Activated T-helper 17 cell treated with anti-CD3 and anti-CD28 coated beads, Interleukin-2, amount 50 U/mL, for 72 hours (primary cell): ENCODE measurements around the gene ZNF521. TPM values are rescaled to one million over a fixed set of nuclear protein-coding genes. Genes with fewer than 3 reads are reported as not detected.

Experiments used
- ATAC-seq: fragments of 150-1000 bp; cut with Tn5 transposase; replicated peaks from 2 replicates; pipeline ENCODE4 v1.10.0; 2021; ENCODE audit warnings: mild to moderate bottlenecking, moderate library complexity
- H3K27ac Mint-ChIP-seq: one replicate; pipeline ENCODE4 v1.8.0; 2022; ENCODE audit warnings: mixed read lengths
- H3K27me3 Mint-ChIP-seq: one replicate; pipeline ENCODE4 v1.8.0; 2022; ENCODE audit warnings: mixed read lengths
- H3K36me3 Mint-ChIP-seq: one replicate; pipeline ENCODE4 v1.8.0; 2022; ENCODE audit warnings: low read depth, mild to moderate bottlenecking, mixed read lengths
- H3K4me1 Mint-ChIP-seq: one replicate; pipeline ENCODE4 v1.8.0; 2022; ENCODE audit warnings: mixed read lengths
- H3K4me3 Mint-ChIP-seq: one replicate; pipeline ENCODE4 v1.8.0; 2022; ENCODE audit warnings: mild to moderate bottlenecking, mixed read lengths
- H3K9me3 Mint-ChIP-seq: one replicate; pipeline ENCODE4 v1.8.0; 2022; ENCODE audit warnings: mixed read lengths
- total RNA-seq, 2 donors: library from RNA; stranded (reverse); gene quantifications; one replicate each; pipeline ENCODE4 v1.2.3, GENCODE V29; 2022

Gene ZNF521
- total RNA-seq, 2 donors from 2014 or later = not detected

DNA sequence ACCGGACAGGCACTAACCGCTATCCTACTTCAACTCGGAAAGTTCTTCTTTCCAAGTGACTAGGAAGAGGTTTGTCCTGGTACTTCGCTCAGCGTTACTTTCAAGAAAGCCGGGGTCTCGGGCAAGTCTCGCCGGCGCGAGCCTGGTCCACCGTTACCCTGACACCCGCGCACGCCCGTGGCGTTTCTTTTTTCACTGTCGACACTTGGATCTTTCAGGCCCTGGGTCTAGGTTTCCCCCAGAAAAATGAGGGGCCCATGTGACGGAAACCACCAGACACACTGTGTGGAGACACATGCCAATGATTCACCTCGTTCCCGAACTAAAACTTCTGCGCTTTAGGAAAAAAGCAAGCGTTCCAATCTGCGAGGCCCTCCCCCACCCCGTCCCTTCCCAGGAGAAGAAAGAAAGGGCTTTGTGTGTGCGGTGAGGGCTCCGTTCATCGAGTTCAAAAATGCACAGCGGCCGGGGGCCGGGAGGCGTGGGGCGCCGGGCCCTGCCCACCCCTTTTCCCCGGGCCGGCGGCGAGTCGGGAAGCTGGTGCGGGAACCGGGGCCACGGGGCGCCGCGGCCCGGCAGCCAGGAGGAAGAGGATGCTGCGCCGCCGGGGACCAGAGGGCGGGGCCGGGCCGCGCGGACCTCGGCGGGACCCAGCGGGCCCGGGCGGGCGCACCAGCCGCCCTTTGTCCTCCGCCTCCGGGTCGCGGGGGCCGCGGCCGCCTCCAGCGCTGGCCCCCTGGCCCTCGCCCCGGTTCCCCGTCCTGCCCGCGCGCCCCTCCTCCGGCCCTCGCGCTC lies 2.6 kb downstream of the ZNF521 start:
- peaks cover 11% of the 10 kb centered on the region for H3K36me3 Mint-ChIP-seq
- peak overlapping the region; percentile 62 for H3K4me3 Mint-ChIP-seq
- H3K9me3 Mint-ChIP-seq = no peaks in the 10 kb centered on the region
- H3K4me1 Mint-ChIP-seq = no peaks in the 10 kb centered on the region
- ATAC-seq = no peak
- no peak overlapping the region for H3K27ac Mint-ChIP-seq
- peaks cover 55% of the 10 kb centered on the region for H3K27me3 Mint-ChIP-seq

- no peaks in the 10 kb centered on the region for H3K9me3 Mint-ChIP-seq
- no peak overlapping the region for H3K27ac Mint-ChIP-seq
- no peak for ATAC-seq
- H3K27me3 Mint-ChIP-seq = peaks cover 48% of the 10 kb centered on the region
- no peak overlapping the region for H3K4me3 Mint-ChIP-seq
- peaks cover 11% of the 10 kb centered on the region for H3K36me3 Mint-ChIP-seq
- no peaks in the 10 kb centered on the region for H3K4me1 Mint-ChIP-seq
Observed at GRCh38 chr18:25348386-25349130, 3.4 kb downstream of the ZNF521 start.

GRCh38 chr18:25346561-25346960 lies 5.4 kb downstream of the ZNF521 start:
- H3K9me3 Mint-ChIP-seq = no peaks in the 10 kb centered on the region

GRCh38 chr18:25345081-25345866 lies 6.7 kb downstream of the ZNF521 start:
- peaks cover 44% of the 10 kb centered on the region for H3K27me3 Mint-ChIP-seq

More at GRCh38 chr18:25346561-25346960, 5.4 kb downstream of the ZNF521 start:
- no peak overlapping the region for H3K4me3 Mint-ChIP-seq
- peaks cover 11% of the 10 kb centered on the region for H3K36me3 Mint-ChIP-seq
- ATAC-seq = no peak
- H3K27me3 Mint-ChIP-seq = peaks cover 50% of the 10 kb centered on the region
- no peak overlapping the region for H3K27ac Mint-ChIP-seq
- no peaks in the 10 kb centered on the region for H3K4me1 Mint-ChIP-seq

DNA sequence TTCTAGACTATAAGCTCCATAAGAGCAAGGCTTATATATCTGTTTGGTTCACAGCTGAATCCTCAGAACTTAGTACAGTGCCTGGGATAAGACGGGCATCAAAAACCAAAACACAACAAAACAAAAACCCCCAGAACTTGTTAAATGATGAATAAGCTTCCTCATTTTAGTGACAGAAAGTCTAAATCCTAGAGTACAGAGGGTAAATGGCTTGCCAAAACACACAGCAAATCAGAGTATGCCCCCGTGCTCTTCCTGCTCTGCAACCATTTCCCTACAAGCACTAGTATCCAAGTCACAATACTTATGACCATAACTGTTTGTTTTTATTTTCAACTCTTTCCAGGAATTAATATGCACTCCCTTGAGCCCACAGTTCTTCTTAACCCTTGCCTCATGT lies 10.1 kb downstream of the ZNF521 start:
- Mint-ChIP-seq H3K9me3 (no peaks in the 10 kb centered on the region), H3K27ac (no peak overlapping the region), H3K4me1 (no peaks in the 10 kb centered on the region), H3K27me3 (peaks cover 26% of the 10 kb centered on the region), H3K4me3 (no peak overlapping the region), H3K36me3 (no peaks in the 10 kb centered on the region)
- no peak for ATAC-seq

More at GRCh38 chr18:25345081-25345866, 6.7 kb downstream of the ZNF521 start:
- ATAC-seq = no peak
- H3K4me1 Mint-ChIP-seq = no peaks in the 10 kb centered on the region
- no peak overlapping the region for H3K27ac Mint-ChIP-seq
- no peak overlapping the region for H3K4me3 Mint-ChIP-seq
- H3K36me3 Mint-ChIP-seq = peaks cover under 1% of the 10 kb centered on the region
- H3K9me3 Mint-ChIP-seq = no peaks in the 10 kb centered on the region

GRCh38 chr18:25340762-25341161 lies 11.2 kb downstream of the ZNF521 start:
- no peaks in the 10 kb centered on the region for H3K36me3 Mint-ChIP-seq
- H3K4me1 Mint-ChIP-seq = no peaks in the 10 kb centered on the region
- ATAC-seq = no peak
- no peaks in the 10 kb centered on the region for H3K9me3 Mint-ChIP-seq
- no peak overlapping the region for H3K4me3 Mint-ChIP-seq
- H3K27ac Mint-ChIP-seq = no peak overlapping the region
- H3K27me3 Mint-ChIP-seq = peaks cover 25% of the 10 kb centered on the region

DNA sequence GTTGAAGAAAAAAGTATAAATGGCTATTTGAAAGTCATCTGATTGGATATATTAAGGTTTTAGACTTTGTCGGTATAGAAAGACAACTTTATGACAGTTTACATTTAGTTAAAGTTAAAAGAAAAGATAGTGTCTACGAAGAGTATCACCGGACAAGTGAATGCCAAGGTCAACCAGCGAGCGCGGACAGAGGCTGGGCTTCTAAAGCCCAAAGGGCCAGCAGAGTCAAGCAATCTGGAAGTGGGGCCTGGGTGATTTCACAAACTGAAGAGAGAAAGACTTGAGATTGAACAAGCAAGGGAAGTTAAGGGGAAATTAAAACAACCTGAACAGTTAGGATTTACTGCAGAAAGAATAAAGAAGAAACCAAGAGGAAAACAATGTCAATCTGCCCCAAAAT lies 16.3 kb downstream of the ZNF521 start:
- Mint-ChIP-seq H3K4me3 (no peak overlapping the region), H3K27me3 (peaks cover 8% of the 10 kb centered on the region), H3K27ac (no peak overlapping the region), H3K4me1 (no peaks in the 10 kb centered on the region), H3K36me3 (no peaks in the 10 kb centered on the region), H3K9me3 (no peaks in the 10 kb centered on the region)
- ATAC-seq = no peak

- Mint-ChIP-seq H3K27ac (no peak overlapping the region), H3K4me3 (no peak overlapping the region), H3K36me3 (no peaks in the 10 kb centered on the region), H3K4me1 (no peaks in the 10 kb centered on the region), H3K9me3 (no peaks in the 10 kb centered on the region), H3K27me3 (peaks cover 8% of the 10 kb centered on the region)
- no peak for ATAC-seq
Observed at GRCh38 chr18:25335062-25335461, 16.9 kb downstream of the ZNF521 start.

- no peak overlapping the region for H3K27ac Mint-ChIP-seq
- H3K9me3 Mint-ChIP-seq = peaks cover under 1% of the 10 kb centered on the region
- H3K4me1 Mint-ChIP-seq = no peaks in the 10 kb centered on the region
- no peaks in the 10 kb centered on the region for H3K36me3 Mint-ChIP-seq
- ATAC-seq = no peak
- peaks cover 6% of the 10 kb centered on the region for H3K27me3 Mint-ChIP-seq
- no peak overlapping the region for H3K4me3 Mint-ChIP-seq
Observed at GRCh38 chr18:25334588-25334987, 17.4 kb downstream of the ZNF521 start.

DNA sequence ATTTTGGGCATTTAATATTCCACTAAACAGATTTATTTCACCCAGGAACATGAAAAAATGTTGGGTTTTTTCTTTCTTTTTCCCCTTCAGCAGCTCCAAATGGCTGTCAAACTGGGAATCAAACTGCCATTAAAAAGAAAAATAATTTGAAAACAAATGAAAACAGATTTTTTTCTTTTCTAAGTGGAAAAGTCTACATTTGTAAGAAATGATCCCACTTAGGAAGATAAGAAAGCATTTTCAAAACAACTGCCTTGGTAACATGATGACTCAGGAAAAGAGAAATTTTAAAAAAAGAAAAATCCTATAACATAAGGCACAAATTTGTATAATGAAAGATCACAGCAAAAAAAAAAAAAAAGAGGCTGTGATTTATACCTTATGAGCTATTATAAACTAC lies 20.0 kb downstream of the ZNF521 start:
- peaks cover 3% of the 10 kb centered on the region for H3K27me3 Mint-ChIP-seq
- no peak for ATAC-seq
- H3K27ac Mint-ChIP-seq = no peak overlapping the region
- peaks cover 8% of the 10 kb centered on the region for H3K9me3 Mint-ChIP-seq
- no peaks in the 10 kb centered on the region for H3K36me3 Mint-ChIP-seq
- no peaks in the 10 kb centered on the region for H3K4me1 Mint-ChIP-seq
- H3K4me3 Mint-ChIP-seq = no peak overlapping the region

DNA sequence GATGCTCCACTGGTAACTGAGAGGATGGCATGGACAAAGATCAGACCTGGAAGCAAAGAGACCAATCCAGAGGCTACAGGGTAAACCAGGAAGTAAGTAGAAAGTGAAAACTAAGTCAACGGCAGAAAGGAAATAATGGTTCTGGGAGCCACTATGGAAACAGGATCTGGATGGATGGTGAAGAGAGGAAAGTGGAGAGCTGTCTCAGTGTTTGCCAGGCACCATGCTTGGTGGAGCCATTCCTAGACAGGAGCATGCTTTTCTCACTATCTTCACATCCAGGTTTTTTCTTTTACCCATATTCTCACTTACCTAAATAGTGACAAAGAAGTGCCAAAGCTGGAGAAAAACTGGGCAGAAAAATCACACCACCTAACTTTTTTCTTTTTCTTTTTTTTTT lies 22.2 kb downstream of the ZNF521 start:
- Mint-ChIP-seq H3K4me3 (no peak overlapping the region), H3K27me3 (peaks cover 3% of the 10 kb centered on the region), H3K4me1 (no peaks in the 10 kb centered on the region), H3K36me3 (no peaks in the 10 kb centered on the region), H3K9me3 (peaks cover 8% of the 10 kb centered on the region), H3K27ac (no peak overlapping the region)
- ATAC-seq = no peak

DNA sequence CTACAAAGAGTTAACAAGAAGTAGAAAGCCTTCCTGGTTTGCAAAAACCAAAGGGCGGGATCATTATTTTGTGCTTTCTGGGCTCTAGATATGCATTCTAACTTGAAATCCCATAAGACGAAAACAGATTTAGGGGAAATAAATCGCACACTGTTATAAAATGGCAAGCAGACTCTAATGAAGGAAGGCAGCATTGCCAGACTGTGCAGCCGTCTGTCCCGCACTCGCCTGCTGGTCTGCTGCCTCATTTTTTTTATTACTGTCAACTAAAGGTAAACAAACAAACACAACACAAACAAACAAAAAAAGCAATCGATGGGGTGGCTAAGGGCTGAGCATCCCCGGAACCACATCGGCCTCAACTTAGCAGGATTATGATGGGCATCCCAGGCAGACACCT lies 24.4 kb downstream of the ZNF521 start:
- no peaks in the 10 kb centered on the region for H3K4me1 Mint-ChIP-seq
- no peak overlapping the region for H3K4me3 Mint-ChIP-seq
- peaks cover 3% of the 10 kb centered on the region for H3K27me3 Mint-ChIP-seq
- ATAC-seq = no peak
- no peaks in the 10 kb centered on the region for H3K36me3 Mint-ChIP-seq
- H3K27ac Mint-ChIP-seq = no peak overlapping the region
- peaks cover 8% of the 10 kb centered on the region for H3K9me3 Mint-ChIP-seq

GRCh38 chr18:25326361-25326952 lies 25.5 kb downstream of the ZNF521 start:
- ATAC-seq = no peak
- Mint-ChIP-seq H3K4me1 (no peaks in the 10 kb centered on the region), H3K27me3 (peaks cover 3% of the 10 kb centered on the region), H3K9me3 (peaks cover 8% of the 10 kb centered on the region), H3K4me3 (no peak overlapping the region), H3K36me3 (no peaks in the 10 kb centered on the region), H3K27ac (no peak overlapping the region)

GRCh38 chr18:25322806-25323205 lies 29.2 kb downstream of the ZNF521 start:
- Mint-ChIP-seq H3K36me3 (no peaks in the 10 kb centered on the region), H3K27me3 (no peaks in the 10 kb centered on the region), H3K4me3 (no peak overlapping the region), H3K9me3 (no peaks in the 10 kb centered on the region), H3K4me1 (no peaks in the 10 kb centered on the region), H3K27ac (no peak overlapping the region)
- no peak for ATAC-seq
